ENCODE results near the gene FAM228B.

Gene FAM228B

DNA sequence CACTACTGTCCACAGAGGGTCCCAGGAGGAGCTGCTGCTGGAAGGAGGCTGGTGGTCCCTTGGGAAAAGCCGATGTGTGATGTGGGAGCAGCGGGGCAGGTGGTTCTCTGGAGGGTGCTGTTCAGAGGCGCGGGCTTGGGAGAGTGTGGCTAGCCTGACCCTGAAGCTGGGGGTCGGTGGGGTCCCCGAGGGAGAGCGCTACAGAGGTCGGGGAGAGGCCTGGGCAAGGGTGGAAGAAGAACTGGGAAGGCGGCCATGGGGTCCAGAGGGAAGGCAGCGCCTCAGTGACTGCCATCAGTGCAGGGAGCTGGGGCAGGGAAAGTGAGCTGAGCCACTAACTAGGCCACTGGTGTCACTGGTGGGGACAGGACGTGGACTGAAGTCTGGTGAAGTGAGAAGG is 84.1 kb downstream of the FAM228B start:
- no peak for DNase-seq (ENCODE audit: low read depth)
- no peak overlapping the region for H3K4me3 ChIP-seq (replicated peaks; ENCODE audit: low read depth, low read length)
- TF ChIP-seq, protein P1, sequence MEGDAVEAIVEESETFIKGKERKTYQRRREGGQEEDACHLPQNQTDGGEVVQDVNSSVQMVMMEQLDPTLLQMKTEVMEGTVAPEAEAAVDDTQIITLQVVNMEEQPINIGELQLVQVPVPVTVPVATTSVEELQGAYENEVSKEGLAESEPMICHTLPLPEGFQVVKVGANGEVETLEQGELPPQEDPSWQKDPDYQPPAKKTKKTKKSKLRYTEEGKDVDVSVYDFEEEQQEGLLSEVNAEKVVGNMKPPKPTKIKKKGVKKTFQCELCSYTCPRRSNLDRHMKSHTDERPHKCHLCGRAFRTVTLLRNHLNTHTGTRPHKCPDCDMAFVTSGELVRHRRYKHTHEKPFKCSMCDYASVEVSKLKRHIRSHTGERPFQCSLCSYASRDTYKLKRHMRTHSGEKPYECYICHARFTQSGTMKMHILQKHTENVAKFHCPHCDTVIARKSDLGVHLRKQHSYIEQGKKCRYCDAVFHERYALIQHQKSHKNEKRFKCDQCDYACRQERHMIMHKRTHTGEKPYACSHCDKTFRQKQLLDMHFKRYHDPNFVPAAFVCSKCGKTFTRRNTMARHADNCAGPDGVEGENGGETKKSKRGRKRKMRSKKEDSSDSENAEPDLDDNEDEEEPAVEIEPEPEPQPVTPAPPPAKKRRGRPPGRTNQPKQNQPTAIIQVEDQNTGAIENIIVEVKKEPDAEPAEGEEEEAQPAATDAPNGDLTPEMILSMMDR (IDR thresholded peaks at IDR 0.05; ENCODE audit: low read length, missing control alignments) = no peak

DNA sequence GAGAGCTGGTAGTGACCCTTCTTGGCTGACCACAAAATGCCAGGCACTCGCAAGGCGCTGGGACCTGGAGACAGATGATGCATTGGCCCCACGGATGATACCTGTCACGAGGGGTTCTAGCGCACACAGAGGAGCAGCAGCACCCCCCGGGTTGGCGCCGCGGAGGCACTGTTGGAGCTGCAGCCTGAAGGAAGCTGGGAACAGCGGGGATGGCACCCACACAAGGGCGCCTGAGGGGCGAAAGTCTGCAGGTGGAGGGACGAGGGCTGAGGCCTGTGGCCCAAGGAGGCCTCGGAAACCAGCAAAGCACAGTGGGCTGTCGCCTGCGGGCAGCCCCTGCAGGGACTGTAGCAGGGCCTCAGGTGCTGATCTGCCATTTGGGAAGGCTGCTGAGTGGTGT is 85.2 kb downstream of the FAM228B start:
- no peak overlapping the region for H3K4me3 ChIP-seq (replicated peaks; ENCODE audit: low read depth, low read length)
- no peak for DNase-seq (ENCODE audit: low read depth)
- TF ChIP-seq, protein P1 (IDR thresholded peaks at IDR 0.05; ENCODE audit: low read length, missing control alignments) = no peak

GRCh38 chr2:24209389-24210105 is 86.3 kb downstream of the FAM228B start:
- DNase-seq (ENCODE audit: low read depth) = no peak
- H3K4me3 ChIP-seq (replicated peaks; ENCODE audit: low read depth, low read length) = no peak overlapping the region
- TF ChIP-seq, protein P1 (IDR thresholded peaks at IDR 0.05; ENCODE audit: low read length, missing control alignments) = no peak

DNA sequence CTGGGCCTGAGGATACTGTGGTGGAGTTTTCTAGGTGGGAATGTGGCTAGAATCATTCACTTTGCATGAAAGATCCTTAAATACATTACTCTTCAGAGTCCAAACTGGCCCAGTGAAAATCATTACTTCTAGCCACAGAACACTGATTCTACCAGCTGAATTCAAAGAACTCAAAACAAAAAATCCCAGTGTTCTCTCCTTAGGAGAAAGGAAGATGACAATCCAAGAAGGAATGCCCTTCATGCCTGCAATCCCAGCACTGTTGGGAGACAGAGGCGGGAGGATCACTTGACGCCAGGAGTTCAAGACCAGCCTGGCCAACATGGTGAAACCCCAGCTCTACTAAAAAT is 86.8 kb downstream of the FAM228B start:
- TF ChIP-seq, protein P1 (IDR thresholded peaks at IDR 0.05; ENCODE audit: low read length, missing control alignments) = no peak

DNA sequence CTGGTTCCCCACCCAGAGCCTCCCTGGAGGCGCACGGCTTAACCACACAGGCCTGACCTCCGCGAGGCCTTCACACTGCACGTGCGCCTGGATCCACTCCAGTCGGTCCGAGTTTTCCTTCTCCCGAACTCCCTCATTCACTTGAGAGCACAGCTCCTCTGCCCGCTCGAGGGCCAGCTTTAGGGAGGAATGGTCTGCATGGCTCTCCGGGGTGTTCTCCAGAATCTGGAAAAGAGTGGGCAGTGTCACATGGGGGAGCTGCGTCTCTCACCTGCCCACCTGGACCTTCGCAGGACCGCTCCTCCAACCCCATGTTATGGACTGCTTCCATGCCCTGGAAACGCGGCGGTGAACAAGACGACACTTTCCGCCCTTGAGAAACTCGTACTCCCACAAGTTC is 87.5 kb downstream of the FAM228B start:
- TF ChIP-seq, protein P1 (IDR thresholded peaks at IDR 0.05; ENCODE audit: low read length, missing control alignments) = no peak
- DNase-seq (ENCODE audit: low read depth) = no peak
- H3K4me3 ChIP-seq (replicated peaks; ENCODE audit: low read depth, low read length) = no peak overlapping the region

More for the DNA sequence above, 86.8 kb downstream of the FAM228B start:
- DNase-seq (ENCODE audit: low read depth) = no peak
- no peak overlapping the region for H3K4me3 ChIP-seq (replicated peaks; ENCODE audit: low read depth, low read length)

DNA sequence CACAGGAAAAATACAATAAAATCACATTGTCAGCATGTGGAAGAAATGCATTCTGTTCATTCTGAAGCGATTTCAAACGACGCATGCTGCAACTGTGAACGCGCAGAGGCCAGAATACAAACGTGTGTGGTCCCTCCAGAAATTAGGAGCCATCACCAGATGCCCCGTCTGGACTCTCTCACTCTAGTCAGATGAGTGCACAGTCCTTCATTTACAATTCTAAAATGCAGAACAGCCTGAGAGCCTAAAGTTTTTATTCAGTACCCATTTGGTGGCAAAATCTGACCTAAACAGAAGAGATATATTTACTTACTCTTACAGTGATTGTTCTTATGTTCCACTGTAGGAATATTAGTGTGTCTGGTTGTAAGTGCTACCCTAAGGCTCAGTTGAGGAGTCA is 88.1 kb downstream of the FAM228B start:
- no peak overlapping the region for H3K4me3 ChIP-seq (replicated peaks; ENCODE audit: low read depth, low read length)
- TF ChIP-seq, protein P1 (IDR thresholded peaks at IDR 0.05; ENCODE audit: low read length, missing control alignments) = no peak
- no peak for DNase-seq (ENCODE audit: low read depth)

- TF ChIP-seq, protein P1 (IDR thresholded peaks at IDR 0.05; ENCODE audit: low read length, missing control alignments) = no peak
- H3K4me3 ChIP-seq (replicated peaks; ENCODE audit: low read depth, low read length) = no peak overlapping the region
- DNase-seq (ENCODE audit: low read depth) = no peak
Observed at GRCh38 chr2:24214880-24215279, 91.6 kb downstream of the FAM228B start.
